Lower lobe of right lung (tissue), 2 donors: ENCODE measurements around the gene FAXC. TPM values are rescaled to one million over a fixed set of nuclear protein-coding genes. Genes with fewer than 3 reads are reported as not detected.
A peak's percentile ranks its signal among the peaks of the same experiment; 100 is the strongest.

Experiments
- ATAC-seq, 2 donors: fragments of 200-7000 bp; cut with Tn5 transposase; one replicate each; pipeline ENCODE4 v1.9.1; 2020 to 2022; ENCODE audit warnings: mild to moderate bottlenecking in 2 of 2, moderate library complexity in 2 of 2
- DNase-seq: peaks from one replicate; pipeline ENCODE4 v3.0.0-alpha.2; 2020
- H3K27ac ChIP-seq: fragments of 200-600 bp; one replicate; pipeline ENCODE4 v1.8.0; 2022
- H3K27me3 ChIP-seq: fragments of 200-600 bp; one replicate; pipeline ENCODE4 v1.8.0; 2022; ENCODE audit warnings: low read depth
- H3K36me3 ChIP-seq: fragments of 200-600 bp; one replicate; pipeline ENCODE4 v1.8.0; 2022; ENCODE audit warnings: mild to moderate bottlenecking
- H3K4me1 ChIP-seq: fragments of 200-600 bp; one replicate; pipeline ENCODE4 v1.8.0; 2022
- H3K4me3 ChIP-seq: fragments of 200-600 bp; one replicate; pipeline ENCODE4 v1.8.0; 2022; ENCODE audit warnings: mild to moderate bottlenecking
- H3K9me3 ChIP-seq: fragments of 200-600 bp; one replicate; pipeline ENCODE4 v1.8.0; 2022
- intact Hi-C: fragments of 100-400 bp; cut with DNase I; formaldehyde crosslinking; loops from one replicate; pipeline ENCODE4 v1.11.0; 2022
- total RNA-seq: library from RNA; stranded (reverse); fragmentation: NEBNext Ultra II Directional; extraction: Animal tissue kit (Norgen Biotek cat#: 25700); gene quantifications from one replicate; pipeline ENCODE4 v1.2.1, GENCODE V29; 2021
- TF ChIP-seq, protein P1 (sequence below): fragments of 200-600 bp; IDR thresholded peaks from one replicate; pipeline ENCODE4 v1.8.0; 2022; ENCODE audit warnings: antibody characterized with exemption, mild to moderate bottlenecking
- donor health status: DM: no; HTN: yes; CAD: no; lungs with severe emphysema.

FAXC gene
- total RNA-seq, 1 donor from 2014 or later, result 4.3 TPM

DNA sequence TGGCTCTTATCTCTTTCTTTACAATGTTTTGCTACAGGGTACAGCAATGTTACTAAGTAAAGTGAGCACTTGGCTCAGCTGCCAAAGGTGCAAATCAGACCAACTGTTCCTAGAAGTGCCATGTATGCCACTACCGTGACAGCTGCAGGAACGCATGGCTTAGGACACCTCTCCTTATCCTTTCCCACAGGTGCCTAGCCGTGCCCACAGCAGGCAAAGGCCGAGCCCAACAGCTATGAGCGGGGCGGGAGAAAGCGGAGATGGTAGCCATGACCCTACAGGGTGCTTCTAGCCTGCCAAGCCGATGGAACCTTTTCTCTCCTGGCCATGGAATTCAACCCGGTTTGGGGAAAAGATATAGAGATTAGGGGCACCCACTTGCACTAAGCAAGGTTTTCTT lies 97.1 kb downstream of the FAXC start:
- ATAC-seq, result no peak
- Histone ChIP-seq H3K4me3 (no peak overlapping the region), H3K36me3 (no peaks in the 10 kb centered on the region), H3K9me3 (no peaks in the 10 kb centered on the region), H3K27ac (no peak overlapping the region), H3K27me3 (peaks cover 3% of the 10 kb centered on the region), H3K4me1 (no peaks in the 10 kb centered on the region)
- intact Hi-C loops, result no loop called here
- no peak for DNase-seq
- TF ChIP-seq, protein P1, sequence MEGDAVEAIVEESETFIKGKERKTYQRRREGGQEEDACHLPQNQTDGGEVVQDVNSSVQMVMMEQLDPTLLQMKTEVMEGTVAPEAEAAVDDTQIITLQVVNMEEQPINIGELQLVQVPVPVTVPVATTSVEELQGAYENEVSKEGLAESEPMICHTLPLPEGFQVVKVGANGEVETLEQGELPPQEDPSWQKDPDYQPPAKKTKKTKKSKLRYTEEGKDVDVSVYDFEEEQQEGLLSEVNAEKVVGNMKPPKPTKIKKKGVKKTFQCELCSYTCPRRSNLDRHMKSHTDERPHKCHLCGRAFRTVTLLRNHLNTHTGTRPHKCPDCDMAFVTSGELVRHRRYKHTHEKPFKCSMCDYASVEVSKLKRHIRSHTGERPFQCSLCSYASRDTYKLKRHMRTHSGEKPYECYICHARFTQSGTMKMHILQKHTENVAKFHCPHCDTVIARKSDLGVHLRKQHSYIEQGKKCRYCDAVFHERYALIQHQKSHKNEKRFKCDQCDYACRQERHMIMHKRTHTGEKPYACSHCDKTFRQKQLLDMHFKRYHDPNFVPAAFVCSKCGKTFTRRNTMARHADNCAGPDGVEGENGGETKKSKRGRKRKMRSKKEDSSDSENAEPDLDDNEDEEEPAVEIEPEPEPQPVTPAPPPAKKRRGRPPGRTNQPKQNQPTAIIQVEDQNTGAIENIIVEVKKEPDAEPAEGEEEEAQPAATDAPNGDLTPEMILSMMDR, result no peak

GRCh38 chr6:99250476-99250875 lies 99.0 kb downstream of the FAXC start:
- no peak overlapping the region for H3K27ac ChIP-seq
- TF ChIP-seq, protein P1, result no peak
- DNase-seq (no peak), ATAC-seq (no peak)
- peaks cover 3% of the 10 kb centered on the region for H3K27me3 ChIP-seq
- H3K4me1 ChIP-seq, result no peaks in the 10 kb centered on the region
- H3K9me3 ChIP-seq, result no peaks in the 10 kb centered on the region
- H3K36me3 ChIP-seq, result no peaks in the 10 kb centered on the region
- intact Hi-C loops, result no loop called here
- H3K4me3 ChIP-seq, result no peak overlapping the region

- H3K27me3 ChIP-seq, result no peaks in the 10 kb centered on the region
Measured at GRCh38 chr6:99246602-99247001, 102.9 kb downstream of the FAXC start.

DNA sequence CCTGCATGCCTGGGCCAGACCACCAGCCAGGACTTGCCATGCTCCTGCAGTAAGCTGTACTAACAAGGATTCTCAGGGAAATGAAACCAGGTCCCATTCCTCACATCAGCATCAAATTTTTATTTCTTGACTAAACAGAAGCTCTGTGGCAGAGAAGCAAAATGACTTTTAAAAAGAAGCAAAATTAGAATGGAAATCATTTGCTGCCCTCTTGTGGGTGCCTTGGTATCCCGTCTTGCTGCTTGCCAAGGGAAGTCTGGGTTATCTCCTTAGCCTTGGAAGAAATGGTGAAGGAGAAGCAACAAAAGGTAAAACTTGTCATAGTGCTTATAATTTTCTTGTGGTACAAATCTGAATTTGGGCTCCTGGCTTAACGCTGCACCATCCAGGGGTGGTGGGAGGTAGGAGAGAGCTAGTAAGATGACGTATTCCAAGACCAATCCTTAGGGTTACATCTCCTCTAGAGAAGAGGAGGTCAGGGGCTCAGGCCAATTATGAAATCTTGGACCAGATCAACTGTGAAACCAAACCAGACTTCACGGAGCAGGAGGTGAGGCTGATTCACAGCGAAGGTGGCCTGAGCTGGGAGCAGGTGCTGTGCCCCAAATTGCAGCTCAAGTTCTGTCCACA lies 107.5 kb downstream of the FAXC start:
- Histone ChIP-seq H3K27ac (no peak overlapping the region), H3K9me3 (no peaks in the 10 kb centered on the region), H3K36me3 (no peaks in the 10 kb centered on the region), H3K4me1 (no peaks in the 10 kb centered on the region), H3K4me3 (no peak overlapping the region), H3K27me3 (no peaks in the 10 kb centered on the region)
- TF ChIP-seq, protein P1, result peak; percentile 29
- ATAC-seq, result no peak
- intact Hi-C loops, result no loop called here
- DNase-seq, result no peak

More at GRCh38 chr6:99246602-99247001, 102.9 kb downstream of the FAXC start:
- TF ChIP-seq, protein P1, result no peak
- intact Hi-C loops, result no loop called here
- H3K4me1 ChIP-seq, result no peaks in the 10 kb centered on the region
- no peak overlapping the region for H3K27ac ChIP-seq
- no peak for ATAC-seq
- H3K9me3 ChIP-seq, result no peaks in the 10 kb centered on the region
- no peak overlapping the region for H3K4me3 ChIP-seq
- H3K36me3 ChIP-seq, result no peaks in the 10 kb centered on the region
- DNase-seq, result no peak

DNA sequence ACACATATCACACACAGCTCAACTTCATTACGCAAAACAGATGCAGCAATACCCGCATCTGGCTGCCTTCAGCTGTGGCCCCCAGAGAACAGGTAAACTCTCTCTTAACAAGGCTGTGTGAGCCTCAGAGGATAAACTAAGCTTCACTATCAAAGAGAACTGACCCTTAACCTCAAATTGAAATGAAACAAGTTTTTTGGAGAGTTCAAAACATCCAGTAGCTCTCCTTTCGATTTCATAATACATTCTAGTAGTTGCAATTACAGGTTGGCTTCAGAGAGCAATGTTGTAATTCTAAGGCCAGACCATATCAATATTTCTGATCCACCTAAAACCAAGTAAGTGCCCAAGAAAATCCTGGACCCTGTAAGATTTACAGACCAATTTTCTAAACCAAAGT lies 113.5 kb downstream of the FAXC start:
- H3K27me3 ChIP-seq, result peaks cover 6% of the 10 kb centered on the region
- DNase-seq, result no peak
- H3K27ac ChIP-seq, result no peak overlapping the region
- ATAC-seq, result no peak
- no peaks in the 10 kb centered on the region for H3K4me1 ChIP-seq
- H3K9me3 ChIP-seq, result no peaks in the 10 kb centered on the region
- H3K36me3 ChIP-seq, result no peaks in the 10 kb centered on the region
- TF ChIP-seq, protein P1, result no peak
- H3K4me3 ChIP-seq, result no peak overlapping the region
- intact Hi-C loops, result no loop called here
